Stimulated activated CD8-positive, alpha-beta memory T cell treated with anti-CD3 and anti-CD28 coated beads, Interleukin-15, amount 100 ng/mL, for 24 hours (primary cell): Measurements from ENCODE around the gene DNAH8.

Source experiments
- DNase-seq: peaks from one replicate; pipeline ENCODE4 v3.0.0-alpha.2; 2020; ENCODE audit warnings: low read depth

Gene DNAH8

DNA sequence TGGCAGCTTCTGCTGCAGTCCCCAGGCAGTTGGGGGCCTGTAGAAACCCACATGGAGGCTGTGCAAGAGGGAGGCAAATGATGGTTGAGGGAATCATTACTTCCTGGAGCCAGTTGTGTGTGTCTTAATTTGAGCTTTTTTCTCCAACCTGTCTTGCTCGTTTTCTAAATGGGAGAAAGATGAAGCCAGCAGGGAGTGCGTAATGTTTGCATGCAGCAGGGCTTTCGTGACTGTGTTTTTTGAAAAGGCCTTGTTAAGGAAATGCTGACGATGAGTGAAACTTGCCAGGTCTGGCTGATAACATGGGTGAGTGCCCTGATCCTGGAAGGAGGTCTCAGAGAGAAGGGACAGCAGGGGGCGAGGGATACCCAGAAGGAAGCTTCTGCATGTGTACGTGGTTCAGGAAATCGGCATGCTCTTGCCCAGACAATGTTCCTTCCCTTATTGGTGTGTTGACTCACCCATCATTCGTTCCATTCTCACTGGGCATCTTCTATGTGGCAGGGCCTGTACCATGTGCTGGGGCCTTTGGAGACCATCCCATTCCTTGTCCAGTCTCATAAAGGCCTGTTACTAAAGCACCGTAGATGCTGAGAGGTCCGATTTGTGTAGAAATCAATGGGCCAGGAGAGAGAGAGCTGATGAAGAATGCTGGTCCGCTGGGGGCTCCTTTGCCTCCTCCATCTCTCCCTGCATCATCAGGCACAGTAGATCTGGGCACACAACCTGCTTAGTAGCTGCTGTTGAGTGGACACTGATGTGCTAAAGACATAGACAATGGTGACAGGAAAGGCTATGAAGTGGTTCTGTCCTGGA lies 360.9 kb downstream of the DNAH8 start:
- no peak for DNase-seq

DNA sequence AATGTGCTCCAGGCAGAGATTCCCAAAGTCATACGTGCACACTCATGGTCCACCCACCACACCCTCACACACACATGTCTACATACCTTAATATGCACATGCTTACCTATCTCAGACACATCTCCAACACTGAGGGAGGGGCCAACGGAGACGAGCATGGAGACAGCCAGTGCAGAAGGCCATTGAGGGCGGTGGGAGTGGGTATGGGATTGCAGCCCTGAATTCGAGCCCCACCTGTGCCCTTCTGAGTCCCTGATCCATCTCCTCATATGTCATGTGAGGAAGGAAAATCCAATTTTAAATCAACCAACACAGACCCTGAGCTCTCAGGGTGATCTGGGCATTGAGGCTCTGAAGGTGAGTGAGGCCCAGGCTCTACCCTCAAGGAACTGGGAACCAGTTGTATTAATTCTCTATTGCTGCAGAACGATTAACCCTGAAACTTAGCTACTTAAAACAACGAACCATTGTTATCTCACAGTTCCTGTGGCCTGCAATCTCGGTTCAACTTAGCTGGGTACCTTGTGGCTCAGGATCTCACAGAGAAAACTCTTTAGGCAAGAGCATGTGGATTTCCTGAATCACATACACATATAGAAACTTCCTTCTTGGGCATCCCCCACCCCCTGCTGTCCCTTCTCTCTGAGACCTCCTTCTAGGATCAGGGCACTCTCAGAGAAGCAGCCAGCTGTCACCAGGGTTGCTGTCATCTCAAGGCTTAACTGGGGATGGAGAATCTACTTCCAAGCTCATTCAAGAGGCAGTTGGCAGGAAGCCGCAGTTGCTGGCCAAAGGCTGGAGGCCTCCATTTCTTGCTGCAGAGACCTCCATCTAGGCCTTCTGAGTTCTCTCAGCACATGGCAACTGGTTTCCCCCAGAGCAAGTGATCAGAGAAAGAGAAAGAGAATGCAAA lies 361.8 kb downstream of the DNAH8 start:
- DNase-seq, result no peak

DNA sequence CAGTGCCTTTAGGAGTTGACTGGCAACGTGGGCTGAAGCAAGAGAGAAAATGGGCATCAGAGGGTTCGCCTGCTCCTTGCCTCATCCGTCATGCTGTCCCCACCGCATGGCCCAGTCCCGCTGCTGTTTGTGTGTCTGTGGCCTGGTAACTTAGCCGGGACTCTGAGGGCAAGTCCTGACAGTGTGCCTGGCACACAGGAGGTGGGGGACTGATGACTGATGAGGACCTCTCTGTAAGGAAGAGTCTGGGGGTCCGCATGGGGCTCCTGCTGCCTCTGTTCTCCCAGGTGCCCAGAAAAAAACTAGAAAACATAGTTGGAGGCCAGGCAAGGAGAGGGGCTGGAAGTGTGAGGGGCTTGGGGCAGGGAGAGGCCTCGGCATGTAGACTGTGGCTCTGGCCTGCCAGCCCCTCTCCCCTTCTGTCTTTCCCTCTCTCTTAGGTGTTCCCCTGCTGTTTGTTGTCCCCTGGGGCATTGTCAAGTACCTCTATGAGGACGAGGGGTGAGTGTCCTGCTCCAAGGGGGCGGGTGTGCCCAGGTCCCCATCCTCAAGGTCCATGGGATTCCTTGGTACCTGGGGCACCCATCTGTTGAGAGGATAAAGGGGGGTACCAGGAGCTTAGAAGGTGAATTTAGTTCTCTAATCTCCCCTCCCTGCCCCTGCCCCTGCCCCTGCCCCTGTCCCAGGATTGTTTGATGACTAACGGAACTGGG lies 362.9 kb downstream of the DNAH8 start:
- no peak for DNase-seq

DNA sequence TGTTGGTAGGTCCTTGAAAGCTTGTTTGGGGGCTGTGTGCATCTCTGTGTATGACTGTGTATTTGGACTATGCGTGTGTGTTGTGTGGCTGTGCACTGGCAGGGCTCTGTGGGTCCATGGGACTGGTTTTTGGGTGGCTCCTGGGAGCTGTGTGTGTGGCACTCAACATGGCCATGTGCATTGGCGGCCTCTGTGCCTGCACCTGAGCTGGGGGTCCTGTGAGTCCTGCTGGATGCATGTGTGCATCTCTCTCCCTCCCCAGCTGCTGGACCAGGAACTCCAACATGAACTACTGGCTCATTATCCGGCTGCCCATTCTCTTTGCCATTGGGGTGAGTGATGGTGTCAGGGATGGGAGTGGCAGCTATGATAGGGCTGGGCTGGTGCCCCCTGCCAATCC lies 363.6 kb downstream of the DNAH8 start:
- no peak for DNase-seq

DNA sequence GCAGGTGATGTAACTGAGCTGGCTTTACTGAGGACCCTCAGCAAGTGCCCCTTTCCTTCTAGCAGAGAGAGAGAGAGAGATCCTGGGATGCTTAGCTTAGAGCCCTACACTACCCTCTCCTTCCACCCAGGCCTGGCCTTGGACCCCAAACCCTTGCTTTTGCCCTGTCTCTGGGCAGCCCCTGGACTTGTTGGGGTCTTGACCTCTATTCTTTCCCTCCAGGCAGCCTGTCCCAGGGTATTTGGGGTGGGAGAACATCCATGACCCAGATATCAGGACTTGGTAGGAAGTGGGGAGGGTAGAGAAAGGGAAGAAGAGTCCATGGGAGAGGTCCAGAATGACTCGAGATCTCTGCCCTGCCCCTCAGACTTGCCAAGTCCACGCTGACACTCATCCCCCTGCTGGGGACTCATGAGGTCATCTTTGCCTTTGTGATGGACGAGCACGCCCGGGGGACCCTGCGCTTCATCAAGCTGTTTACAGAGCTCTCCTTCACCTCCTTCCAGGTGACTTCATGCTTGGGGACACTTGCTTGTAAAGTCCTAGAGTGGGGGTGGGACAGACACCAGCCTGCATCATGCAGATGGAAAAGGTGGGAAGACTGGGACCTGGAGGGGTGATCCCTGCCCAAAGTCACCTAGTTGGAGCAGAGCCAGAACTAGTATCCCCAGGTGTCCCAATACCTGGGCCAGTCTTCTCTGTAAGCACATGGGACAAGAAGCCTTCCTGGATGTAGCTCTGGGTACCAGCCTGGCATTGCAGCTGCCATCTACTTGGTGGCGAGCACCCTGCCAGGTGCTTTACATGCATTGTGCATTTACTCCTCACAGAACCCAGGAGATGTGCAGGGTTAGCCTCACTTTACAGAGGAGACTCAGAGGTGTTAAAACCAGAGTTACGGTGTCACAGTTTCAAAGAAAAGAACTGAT lies 364.4 kb downstream of the DNAH8 start:
- DNase-seq, result no peak
